GM12891 (cell line): Measurements from ENCODE around the gene TBL1XR1.

Experiments
- PAX5 ChIP-seq: IDR thresholded peaks from 2 replicates; pipeline ENCODE4 v1.6.1; 2011; ENCODE audit warnings: low read length, moderate library complexity, mild to moderate bottlenecking; ENCODE audit not compliant: insufficient read depth, severe bottlenecking
- POLR2A ChIP-seq: IDR thresholded peaks from 2 replicates; pipeline ENCODE4 v1.6.1; 2011; ENCODE audit warnings: low read depth, low read length, control low read depth
- POLR2AphosphoS5 ChIP-seq: IDR thresholded peaks from 2 replicates; pipeline ENCODE4 v1.6.1; 2011; ENCODE audit warnings: low read depth, low read length, control low read depth
- POU2F2 ChIP-seq: IDR thresholded peaks from 2 replicates; pipeline ENCODE4 v1.6.1; 2011; ENCODE audit warnings: low read depth, mild to moderate bottlenecking, control low read depth, low read length, moderate library complexity
- SPI1 ChIP-seq: IDR thresholded peaks from 2 replicates; pipeline ENCODE4 v1.6.1; 2011; ENCODE audit warnings: low read depth, low read length, control low read depth
- TAF1 ChIP-seq: IDR thresholded peaks from 2 replicates; pipeline ENCODE4 v1.6.1; 2011; ENCODE audit warnings: low read depth, low read length, control low read depth

DNA sequence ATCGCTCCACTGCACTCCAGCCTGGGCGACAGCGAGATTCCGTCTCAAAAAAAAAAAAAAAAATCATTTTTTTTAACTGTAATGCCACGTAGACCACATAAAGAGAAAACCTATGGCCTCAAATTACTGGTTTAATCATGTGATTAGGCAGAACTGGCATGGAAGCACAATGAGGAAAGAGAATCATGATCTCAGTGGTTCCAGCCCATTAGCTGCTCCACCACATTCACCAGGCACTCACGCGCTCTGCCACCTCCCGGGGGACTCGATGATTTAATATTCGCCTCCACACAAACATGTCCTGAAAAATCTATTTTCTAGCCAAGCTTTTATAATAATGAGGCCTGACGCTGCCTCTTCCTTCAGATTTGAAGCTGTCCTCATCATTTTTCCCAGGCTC, 204.7 kb downstream of the TBL1XR1 start:
- no peak for TF ChIP-seq POLR2A
- TF ChIP-seq SPI1, result no peak
- TF ChIP-seq TAF1, result no peak
- no peak for TF ChIP-seq POLR2AphosphoS5
- TF ChIP-seq POU2F2, result no peak
- TF ChIP-seq PAX5, result no peak
